Panc1 (cell line): Measurements from ENCODE around the gene CHRNA1.

Experiments
- CTCF ChIP-seq: fragments of 450-650 bp; IDR thresholded peaks from 2 replicates; pipeline ENCODE4 v1.5.1; 2017; ENCODE audit warnings: mild to moderate bottlenecking
- POLR2AphosphoS5 ChIP-seq: IDR thresholded peaks from 2 replicates; pipeline ENCODE4 v1.6.1; 2012; ENCODE audit warnings: mild to moderate bottlenecking, low read depth, low read length, moderate library complexity
- SIN3A ChIP-seq: IDR thresholded peaks from 2 replicates; pipeline ENCODE4 v1.6.1; 2012; ENCODE audit warnings: low read depth, mild to moderate bottlenecking, low read length, moderate library complexity, borderline replicate concordance; ENCODE audit not compliant: insufficient read depth

GRCh38 chr2:174797781-174798276 is 33.6 kb upstream of the CHRNA1 start:
- TF ChIP-seq CTCF (no peak), POLR2AphosphoS5 (no peak), SIN3A (no peak)
